GM04503 (cell line): ENCODE measurements around the gene SLC24A3.

ENCODE experiments used
- DNase-seq: peaks from one replicate; pipeline ENCODE4 v3.0.0-alpha.2; 2012; ENCODE audit warnings: low read depth

Gene SLC24A3

GRCh38 chr20:19594896-19595295 lies 382.5 kb downstream of the SLC24A3 start:
- DNase-seq, result no peak

DNA sequence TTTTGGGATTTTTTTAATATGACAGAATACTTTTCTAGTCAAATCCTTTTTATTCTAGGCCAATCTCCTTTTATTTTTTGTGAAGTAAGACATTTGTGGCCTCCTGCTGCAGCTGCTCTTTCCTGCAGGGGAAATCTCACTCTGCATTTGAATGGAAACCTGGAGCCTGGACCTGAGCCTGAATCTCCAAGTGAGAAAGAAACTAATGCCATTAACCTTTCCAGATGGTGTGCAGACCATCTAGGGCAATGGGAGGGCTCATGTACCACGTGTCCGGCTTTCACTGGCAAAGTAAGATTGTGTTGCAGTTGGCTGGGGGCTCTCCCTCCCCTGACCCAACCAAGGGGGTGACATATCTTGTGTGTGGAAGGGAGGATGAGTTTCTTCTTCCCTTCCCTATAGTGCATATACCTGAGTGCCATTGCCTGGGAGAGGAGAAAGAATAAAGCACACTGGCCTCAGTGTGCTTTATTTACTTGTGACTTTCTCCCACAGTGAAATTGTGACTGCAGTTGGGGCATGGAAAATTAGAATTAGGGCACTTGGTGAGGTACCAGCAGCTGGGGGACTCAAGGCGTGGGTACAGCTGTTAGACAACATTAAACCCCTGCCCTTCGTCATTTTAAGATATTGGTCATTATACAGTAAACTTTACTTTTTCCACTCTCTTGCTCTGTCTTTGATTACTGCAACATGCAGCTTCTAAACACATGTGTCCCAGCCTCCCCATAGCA lies 385.8 kb downstream of the SLC24A3 start:
- DNase-seq, result no peak

DNA sequence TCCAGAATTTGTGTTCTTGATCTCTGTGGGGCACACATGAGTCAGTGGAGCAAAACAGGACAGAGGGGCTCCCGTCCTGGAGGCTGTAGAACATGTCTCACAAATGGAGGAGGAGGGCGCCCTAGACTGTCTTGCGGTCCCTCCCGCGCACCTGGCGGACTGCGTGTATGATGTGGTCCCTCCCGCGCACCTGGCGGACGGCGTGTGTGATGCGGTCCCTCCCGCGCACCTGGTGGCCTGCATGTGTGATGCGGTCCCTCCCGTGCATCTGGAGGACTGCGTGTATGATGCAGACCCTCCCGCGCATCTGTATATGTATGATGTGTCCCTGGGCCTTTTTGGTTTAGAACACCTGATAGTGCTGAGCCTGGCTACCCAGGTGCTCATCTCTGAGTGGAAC lies 386.8 kb downstream of the SLC24A3 start:
- no peak for DNase-seq

DNA sequence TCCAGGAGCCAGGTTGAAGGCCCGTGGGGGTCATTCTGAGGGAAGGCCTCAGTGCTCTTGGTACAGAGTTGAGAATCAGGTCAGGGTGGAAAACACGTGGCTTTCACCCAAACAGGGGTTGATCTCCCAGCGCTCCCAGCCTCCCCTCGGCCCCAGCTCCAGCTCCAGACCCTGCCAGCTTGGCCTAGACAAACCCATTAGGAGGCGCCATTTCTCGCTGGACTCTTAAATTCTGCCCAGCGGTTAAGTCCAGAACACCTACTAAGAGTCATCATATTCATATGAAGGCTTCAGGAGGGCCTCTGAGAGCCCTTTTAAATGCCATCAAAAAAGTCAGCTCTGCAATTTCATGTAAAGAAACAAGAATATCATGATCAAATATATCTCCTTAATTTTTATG lies 387.6 kb downstream of the SLC24A3 start:
- DNase-seq, result no peak

GRCh38 chr20:19601126-19601810 lies 388.8 kb downstream of the SLC24A3 start:
- DNase-seq, result no peak

- DNase-seq, result no peak
Measured at GRCh38 chr20:19602675-19603375, 390.4 kb downstream of the SLC24A3 start.

- no peak for DNase-seq
Measured at GRCh38 chr20:19603376-19603750, 390.9 kb downstream of the SLC24A3 start.

DNA sequence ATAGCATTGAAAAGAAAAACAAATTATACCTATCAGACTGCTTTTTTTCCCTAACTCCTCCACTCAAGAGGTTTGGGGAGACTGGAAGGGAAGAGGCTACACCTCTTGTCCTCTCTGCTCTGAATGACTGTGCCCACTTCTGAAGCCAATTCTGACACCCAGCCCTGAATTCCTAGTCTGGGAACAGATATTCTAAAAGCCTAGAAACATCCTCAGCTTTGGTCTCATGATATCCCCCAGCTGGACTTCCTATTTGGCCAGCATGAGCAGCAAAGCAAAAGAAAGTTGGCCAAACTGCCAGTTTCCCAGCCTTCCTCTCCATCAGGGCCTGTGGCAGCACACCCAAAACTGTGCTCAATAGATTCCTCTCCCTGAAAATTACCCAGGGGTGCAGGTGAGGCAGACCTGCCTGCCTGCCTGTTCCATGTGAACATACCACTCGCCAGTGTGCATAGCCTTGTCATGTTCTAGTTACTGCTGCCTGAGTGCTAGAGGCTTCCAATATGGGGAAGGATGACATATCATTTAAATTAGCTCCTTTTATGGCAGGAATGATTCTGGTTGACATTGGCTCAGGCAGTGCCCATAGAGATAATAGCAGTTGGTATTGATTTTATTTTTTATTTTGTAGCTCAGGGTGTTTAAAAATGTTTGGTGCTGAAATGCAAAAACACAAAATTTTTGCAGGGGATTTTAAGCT lies 393.5 kb downstream of the SLC24A3 start:
- no peak for DNase-seq

- DNase-seq, result no peak
Measured at GRCh38 chr20:19609642-19610223, 397.3 kb downstream of the SLC24A3 start.

DNA sequence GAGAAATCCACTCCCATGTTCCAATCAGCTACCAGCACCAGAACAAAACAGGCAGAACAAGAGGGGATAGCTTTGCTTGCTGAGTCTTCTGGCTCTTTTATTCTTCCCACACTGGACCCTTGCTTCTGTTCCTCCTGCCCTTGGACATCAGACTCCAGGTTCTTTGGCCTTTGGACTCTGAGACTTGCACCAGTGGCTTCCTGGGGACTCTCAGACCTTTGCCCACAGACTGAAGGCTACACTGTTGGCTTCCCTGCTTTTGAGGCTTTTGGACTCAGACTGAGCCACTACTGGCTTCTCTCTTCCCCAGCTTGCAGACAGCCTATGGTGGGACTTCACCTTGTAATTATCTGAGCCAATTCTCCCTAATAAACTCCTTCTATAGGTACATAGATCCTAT lies 403.2 kb downstream of the SLC24A3 start:
- DNase-seq, result no peak

DNA sequence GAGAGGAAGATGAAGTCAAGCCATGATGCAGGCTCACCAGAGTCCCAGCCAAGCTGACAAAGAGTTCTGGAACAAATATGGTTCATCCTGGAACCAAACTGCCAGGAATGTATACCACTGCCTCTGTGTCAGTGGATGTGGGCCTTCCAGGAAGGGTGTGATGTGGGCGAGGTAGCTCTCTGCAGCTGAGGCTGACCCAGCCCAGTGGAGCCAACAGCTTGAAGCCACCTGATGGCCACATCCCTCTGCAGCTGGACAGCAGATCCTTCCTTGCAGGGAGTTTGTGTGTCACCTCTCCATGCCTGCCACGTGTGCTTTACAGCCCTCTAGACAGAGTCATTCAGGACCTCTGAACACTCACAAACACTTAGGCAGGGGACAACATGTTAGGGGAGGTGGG lies 403.6 kb downstream of the SLC24A3 start:
- no peak for DNase-seq

- DNase-seq, result no peak
Measured at GRCh38 chr20:19616620-19617019, 404.2 kb downstream of the SLC24A3 start.

DNA sequence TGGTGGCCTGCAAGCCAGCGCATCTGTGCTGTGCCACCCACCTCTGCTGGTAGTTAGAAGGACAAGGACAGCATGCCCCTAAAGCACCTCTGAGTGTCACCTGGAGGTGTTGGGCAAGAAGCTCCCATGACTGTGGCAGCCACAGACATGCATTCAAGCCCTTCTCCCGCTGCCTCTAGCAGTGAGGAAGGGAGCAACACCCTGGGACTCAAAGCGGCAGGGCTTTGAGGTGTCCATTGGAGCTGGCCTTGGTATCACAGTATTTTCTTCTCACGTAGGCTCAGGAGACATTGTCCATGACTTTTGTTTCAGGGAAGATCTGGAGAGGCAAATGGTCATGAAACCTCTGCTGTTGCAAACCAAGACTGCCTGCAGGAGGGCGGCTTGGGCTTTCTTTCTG lies 404.8 kb downstream of the SLC24A3 start:
- DNase-seq, result no peak

DNA sequence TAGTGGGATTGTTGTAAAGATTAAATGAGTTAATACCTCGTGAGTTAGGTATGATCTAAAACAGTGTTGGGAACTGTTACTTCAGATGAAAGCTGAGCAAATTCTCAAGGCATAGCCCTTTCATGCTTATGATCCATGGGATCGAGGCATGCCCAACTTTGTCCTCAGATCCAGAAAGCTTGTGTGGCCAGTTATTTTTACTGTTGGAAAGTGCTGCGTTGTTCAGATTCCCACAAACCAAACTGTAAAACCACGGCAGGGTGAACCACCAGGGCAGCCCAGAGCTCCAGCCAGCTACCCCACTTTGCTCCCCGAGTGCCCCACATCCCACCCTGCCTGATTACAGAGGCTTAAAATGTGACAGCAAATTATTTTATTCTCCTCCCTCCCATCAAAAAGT lies 406.3 kb downstream of the SLC24A3 start:
- DNase-seq, result no peak

DNA sequence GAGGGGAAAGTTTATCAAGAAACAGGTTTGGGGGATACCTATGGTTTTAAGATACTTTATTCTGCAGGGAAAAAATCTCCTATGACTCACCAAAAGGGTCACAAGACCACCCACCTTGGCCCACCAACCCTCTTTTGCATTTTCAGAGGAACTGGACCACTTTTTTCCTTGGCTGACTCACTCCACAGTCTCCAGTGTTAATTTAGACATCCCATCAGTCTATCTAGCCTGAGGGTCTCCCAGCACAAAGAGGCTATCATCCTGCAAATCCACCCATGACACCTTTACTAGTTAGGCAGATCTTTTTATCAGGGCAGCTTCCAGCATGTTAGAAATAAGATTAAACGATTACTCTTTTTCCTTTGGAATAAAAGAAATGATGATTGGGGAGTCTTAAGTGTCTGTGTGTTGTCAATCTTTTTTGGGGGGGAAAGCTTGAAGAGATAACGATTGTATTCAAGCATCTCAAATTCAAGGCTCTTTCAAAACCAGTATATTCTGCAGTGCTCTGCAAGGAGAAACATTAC lies 407.5 kb downstream of the SLC24A3 start:
- DNase-seq, result no peak

GRCh38 chr20:19620446-19620845 lies 408.0 kb downstream of the SLC24A3 start:
- no peak for DNase-seq

- no peak for DNase-seq
Measured at GRCh38 chr20:19621072-19621471, 408.6 kb downstream of the SLC24A3 start.

- no peak for DNase-seq
Measured at GRCh38 chr20:19624221-19624965, 412.0 kb downstream of the SLC24A3 start.

DNA sequence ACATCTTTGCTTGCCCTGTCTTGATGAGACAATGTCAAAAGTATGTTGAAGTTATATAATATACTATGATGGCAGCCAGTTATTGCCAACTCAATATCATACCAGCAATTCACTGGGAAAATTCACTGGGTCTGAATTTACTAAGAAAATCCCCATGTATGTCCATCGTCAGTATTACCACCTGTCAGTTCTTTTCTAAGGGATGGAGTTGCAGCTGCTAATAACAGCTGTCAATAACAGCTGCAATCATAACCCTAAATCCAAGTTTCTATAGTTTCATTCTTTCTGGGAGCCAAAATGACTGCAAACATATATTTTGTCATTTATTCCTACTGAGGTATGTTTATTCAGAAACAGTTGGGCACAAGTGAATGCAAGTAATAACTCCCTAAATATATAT lies 413.0 kb downstream of the SLC24A3 start:
- DNase-seq, result no peak

GRCh38 chr20:19626896-19627295 lies 414.5 kb downstream of the SLC24A3 start:
- no peak for DNase-seq

- DNase-seq, result peak; percentile 8
Measured at GRCh38 chr20:19628570-19629134, 416.2 kb downstream of the SLC24A3 start.
